HG02642 (cell line): ENCODE results near the gene JMJD7.

Experiments used
- ATAC-seq: cut with Tn5 transposase; IDR thresholded peaks from one replicate; pipeline ENCODE4 v1.9.1; 2021; ENCODE audit warnings: mild to moderate bottlenecking; ENCODE audit not compliant: unreplicated experiment, poor library complexity

JMJD7 gene

DNA sequence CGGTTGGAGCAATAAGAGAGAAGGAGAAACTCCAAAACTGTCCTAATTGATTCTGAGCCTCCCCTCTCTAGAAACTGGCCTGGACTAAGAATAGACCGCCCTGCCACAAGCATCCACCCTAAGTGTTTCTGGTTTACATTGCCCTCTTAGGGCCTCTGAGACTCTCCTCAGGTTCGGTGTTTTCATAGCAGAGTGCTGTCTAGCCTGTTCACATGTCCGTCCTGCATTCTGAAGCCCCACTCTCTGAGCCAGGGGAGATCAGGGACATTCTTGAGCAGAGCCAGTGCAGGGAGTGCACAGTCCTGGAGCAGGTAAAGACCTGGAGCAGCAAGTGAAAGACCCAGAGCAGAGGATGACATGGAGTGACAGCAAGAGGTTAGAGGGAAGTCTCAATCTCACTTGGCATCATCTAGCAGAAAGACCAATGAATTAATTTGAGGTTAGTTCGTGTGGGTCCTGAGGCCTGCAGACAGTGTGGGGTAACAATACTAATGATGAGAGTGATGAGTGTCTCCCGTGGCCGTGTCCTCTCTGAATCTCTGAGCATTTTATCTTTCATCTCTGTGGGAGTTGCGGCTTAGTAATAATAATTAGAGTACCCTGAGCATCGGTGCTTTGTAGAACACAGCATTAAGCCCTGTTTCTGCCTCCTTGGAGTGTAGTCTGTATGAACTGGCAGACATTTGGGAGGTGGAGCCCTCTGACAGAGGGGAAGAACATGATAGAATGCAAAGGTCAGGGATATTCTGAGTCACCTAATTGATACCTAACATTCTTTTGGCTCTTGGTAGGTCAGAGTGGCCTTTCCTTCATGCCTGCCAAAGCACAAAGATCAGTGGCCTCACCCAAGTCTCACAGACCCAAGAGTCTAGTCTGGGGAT lies 29.0 kb upstream of the JMJD7 start:
- no peak for ATAC-seq

DNA sequence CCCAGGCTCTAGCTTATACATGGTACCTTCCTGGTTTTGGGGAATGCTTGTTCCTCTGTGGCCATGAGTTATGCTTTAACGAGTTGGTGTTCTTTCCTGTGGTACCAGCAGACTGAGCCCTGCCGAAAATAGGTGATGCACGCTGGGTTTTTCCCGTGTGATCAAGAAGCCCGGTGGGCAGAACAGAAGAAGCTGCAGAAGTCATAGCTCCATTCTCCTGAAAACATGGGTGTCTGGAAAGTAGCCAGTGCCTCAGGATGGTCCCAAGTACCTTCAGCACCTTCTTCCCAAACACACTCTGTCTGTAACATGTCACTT lies 28.4 kb upstream of the JMJD7 start:
- no peak for ATAC-seq

- ATAC-seq = no peak
Observed at GRCh38 chr15:41801185-41801584, 26.7 kb upstream of the JMJD7 start.

GRCh38 chr15:41801850-41802455 lies 25.9 kb upstream of the JMJD7 start:
- no peak for ATAC-seq

DNA sequence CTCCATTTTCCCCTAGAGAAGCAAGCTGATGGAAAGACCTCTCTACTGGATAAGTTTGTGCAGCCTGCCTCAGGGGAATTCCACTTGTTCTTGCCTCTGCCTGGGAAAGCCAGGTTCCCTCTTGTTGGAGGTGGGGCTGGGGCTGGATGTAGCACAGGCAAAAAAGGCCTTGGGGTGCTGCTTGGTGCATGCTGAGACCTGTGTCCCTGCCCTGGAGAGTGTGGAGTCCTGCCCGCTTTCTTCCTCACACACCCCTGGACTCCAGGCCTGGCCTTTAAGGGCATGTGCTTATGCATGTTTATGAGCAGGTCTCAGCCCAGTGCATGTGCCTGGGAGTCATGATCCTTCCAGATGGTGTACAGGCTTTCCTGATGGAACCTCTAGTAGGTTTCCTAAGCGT lies 23.5 kb upstream of the JMJD7 start:
- ATAC-seq = no peak

GRCh38 chr15:41804916-41805666 lies 22.8 kb upstream of the JMJD7 start:
- ATAC-seq = no peak

- ATAC-seq = no peak
Observed at GRCh38 chr15:41805711-41806110, 22.2 kb upstream of the JMJD7 start.

- no peak for ATAC-seq
Observed at GRCh38 chr15:41806291-41807181, 21.4 kb upstream of the JMJD7 start.

DNA sequence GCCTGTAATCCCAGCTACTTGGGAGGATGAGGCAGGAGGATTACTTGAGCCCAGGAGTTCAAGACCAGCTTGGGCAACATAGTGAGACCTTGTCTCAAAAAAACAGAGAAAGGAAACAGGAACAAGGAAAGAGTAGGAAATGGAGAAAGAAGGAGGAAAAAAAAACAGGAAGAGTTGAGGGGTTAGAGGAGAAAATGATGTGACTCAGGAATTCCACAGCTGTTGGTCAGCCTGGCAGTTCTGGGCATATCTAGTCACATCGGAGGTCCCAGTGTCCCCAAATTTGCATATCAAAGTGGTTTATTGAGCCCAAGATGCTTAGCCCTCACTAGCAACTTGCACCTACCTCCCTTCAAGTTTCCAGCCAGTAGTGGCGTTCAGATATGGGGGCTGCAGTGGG lies 18.8 kb upstream of the JMJD7 start:
- ATAC-seq = no peak

DNA sequence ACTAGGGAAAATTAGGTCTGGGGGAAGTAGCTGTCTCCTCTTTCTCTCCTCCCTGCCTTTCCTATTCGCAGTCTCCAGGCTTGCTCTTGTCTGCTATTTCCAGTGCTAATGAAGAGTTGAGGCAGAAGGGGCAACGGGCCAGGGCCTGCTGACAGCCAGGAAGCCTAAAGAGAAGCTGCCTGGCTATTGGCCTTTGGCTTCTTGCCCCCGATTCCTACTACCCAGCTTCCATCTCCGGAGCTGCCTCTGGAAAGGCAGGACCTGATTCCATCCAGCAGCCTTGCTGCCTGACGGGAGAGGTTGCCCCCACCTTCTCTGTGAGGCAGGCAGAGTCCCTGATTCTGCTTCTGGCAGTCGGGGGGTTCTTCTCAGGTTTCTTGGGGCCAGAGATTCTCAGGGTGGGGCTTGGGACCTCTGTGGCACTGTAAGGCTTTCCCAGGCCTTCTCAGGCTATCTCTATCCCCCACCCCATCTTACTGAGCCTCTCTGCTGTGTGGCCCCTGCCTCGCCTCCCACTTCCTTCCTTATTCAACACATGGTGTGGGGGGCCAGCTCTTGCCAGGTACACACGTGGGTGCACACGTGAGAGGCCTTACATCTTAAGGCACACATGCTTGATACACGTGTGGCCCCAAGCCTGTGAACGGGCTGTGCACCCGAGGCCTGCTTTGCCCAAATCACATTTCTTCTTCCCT lies 18.2 kb upstream of the JMJD7 start:
- ATAC-seq = no peak

- ATAC-seq = no peak
Observed at GRCh38 chr15:41810651-41811431, 17.1 kb upstream of the JMJD7 start.

GRCh38 chr15:41811432-41812195 lies 16.3 kb upstream of the JMJD7 start:
- no peak for ATAC-seq

- ATAC-seq = no peak
Observed at GRCh38 chr15:41812820-41813375, 15.0 kb upstream of the JMJD7 start.

DNA sequence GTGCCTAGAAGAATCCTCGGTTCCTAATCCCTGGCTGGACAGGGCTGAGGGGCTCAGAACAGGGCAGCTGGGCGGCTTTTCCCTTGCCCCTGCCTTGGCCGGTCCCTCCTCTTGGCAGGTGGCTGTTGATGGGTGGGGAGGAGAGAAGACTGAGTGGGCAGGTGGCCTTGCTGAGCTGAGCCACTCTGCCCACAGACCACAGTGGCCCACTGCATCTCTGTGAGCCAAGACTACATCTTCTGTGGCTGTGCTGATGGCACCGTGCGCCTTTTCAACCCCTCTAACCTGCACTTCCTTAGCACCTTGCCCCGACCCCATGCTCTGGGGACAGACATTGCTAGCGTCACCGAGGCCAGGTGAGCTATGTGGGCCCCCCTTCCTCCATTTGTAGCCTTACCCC lies 14.5 kb upstream of the JMJD7 start:
- ATAC-seq = no peak

- ATAC-seq = no peak
Observed at GRCh38 chr15:41814534-41814933, 13.4 kb upstream of the JMJD7 start.

DNA sequence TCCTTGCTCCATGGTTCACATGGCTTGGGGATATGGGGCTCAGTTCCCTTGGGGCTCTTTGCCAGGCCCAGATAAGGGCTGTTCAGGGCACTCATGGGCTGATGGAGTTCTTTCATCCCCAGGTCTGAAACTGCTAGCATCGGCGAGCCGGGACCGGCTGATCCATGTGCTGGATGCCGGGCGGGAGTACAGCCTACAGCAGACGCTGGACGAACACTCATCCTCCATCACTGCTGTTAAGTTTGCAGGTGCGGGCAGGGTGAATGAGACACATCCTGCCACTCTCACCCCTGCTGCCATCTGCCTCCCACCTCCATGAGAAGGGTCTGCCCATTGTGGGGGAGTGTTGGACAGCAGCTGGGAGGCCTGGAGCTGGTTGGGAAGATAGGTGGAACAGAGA lies 11.1 kb upstream of the JMJD7 start:
- no peak for ATAC-seq

GRCh38 chr15:41817327-41817726 lies 10.6 kb upstream of the JMJD7 start:
- no peak for ATAC-seq

- no peak for ATAC-seq
Observed at GRCh38 chr15:41817781-41818180, 10.1 kb upstream of the JMJD7 start.
